Measurements from ENCODE around the gene MAEA.

Gene MAEA

DNA sequence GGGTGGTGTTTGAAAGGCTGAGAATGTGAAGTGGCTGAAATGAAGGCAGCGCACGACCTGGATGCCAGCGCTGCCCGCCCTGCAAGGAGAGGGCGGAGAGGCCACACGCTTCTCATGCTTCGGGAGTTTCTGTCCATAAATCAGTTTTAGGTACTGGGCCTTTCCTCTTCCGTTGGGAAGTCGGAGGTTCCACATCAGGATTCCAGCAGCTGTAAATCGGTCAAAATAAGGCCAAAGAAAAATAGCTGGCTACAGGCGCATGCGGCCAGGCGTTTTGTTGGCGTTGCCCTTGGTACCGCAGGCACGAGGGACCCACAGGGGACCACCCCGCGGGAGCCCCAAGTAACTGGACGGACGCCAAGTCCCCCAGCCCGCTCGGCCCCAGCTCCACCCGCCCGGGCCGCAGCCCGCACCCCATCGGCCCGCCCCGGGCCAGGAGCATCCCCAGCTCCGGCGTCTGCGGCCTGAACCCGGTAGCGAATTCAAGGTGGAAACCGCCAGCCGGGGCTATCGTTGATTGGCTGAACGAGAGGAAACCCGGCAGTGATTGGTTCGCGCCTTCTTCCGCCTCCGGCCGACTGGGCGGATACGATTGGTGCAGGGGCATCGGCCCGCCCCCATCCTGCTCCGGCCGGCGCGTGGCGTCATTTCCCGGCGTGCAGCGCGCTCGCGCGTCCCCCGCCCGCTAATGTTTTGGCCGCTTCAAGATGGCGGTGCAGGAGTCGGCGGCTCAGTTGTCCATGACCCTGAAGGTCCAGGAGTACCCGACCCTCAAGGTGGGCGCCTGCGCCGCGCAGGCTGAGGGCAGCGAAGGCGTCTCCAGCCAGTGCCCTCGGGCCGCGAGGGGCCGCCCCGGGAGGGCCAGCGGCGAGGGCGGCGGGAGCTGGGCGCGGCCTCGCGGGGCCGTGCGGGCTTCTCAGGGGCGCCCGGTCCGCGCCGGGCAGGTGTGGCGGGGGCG is at the start of gene MAEA:
MAEA (plus strand) TSS at position 685 of the 958 bp plus-strand sequence; CDS start at position 708, 23 bp downstream.
- peak; percentile 89 for DNase-seq (ENCODE audit: low read depth in 2 of 2)

DNA sequence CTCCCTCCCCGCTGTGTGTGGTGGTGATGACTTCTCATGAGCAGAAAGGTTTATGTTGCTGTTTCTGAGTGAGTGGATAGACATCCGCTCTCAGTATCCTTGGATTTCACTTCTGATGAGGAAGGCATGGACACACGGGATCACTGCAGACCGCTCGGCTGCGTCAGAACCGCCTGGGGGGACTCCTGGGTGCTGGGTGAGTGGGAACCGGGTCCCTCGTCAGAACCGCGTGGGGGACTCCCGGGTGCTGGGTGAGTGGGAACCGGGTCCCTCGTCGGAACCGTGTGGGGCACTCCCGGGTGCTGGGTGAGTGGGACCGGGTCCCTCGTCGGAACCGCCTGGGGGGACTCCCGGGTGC is 49.8 kb upstream of the MAEA start:
- DNase-seq (ENCODE audit: low read depth in 2 of 2): no peak

DNA sequence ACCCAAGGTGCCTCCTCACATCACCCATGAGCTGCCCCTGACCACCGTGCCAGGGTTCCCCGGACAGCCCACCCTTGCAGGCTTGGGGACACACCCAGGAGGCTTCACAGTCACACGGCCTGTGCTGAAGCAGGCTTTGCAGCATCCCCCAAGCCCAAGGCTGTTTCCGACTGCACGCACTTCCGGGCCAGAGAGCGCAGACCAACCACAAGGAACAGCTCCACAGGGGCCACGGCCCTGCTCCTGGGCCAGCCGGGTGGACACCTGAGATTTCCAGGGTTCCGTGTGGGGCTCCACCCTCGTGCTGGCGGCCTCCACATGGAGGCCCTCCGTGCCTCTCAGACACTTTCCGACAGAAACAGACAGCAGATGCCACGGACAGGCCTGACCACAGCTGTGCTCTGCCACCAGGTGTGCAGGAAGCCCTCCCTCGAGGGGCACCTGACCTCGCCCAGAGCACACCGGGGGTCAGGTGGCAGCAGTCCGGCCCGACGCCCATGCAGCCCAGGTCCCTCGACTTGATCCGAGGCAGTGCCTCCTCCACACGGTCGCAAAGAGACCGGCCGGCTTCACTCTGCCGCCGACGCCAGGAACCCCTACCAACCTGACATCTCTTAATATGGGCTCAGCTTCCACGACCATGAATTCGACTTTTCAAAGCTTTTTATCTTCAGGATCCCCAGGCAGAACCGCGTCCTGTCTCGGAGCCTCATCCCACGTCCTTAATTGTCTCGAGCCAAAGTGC is 48.8 kb upstream of the MAEA start:
- no peak for DNase-seq (ENCODE audit: low read depth in 2 of 2)

DNA sequence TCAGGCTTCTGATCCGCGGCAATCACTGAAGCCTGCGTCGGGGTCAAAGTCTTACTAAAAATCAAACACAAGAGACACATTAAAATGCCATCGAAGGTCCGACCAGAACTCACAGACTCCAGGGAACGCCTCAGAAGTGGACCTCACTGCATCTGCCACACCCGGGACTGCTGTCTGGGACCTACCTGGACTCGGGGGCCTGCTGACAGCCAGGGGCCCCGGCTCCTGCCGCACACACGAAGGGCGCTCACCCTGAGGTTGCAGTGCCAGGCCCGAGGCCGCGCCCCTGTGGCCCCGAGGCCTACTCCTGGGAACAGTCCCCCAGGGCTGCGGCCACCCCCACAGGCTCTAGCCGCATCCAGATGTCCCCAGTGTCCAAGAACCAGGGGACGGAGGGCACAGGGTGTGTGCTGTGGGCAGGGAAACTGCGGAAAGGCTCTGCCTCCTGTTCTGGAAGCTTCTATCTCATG is 48.2 kb upstream of the MAEA start:
- no peak for DNase-seq (ENCODE audit: low read depth in 2 of 2)

DNA sequence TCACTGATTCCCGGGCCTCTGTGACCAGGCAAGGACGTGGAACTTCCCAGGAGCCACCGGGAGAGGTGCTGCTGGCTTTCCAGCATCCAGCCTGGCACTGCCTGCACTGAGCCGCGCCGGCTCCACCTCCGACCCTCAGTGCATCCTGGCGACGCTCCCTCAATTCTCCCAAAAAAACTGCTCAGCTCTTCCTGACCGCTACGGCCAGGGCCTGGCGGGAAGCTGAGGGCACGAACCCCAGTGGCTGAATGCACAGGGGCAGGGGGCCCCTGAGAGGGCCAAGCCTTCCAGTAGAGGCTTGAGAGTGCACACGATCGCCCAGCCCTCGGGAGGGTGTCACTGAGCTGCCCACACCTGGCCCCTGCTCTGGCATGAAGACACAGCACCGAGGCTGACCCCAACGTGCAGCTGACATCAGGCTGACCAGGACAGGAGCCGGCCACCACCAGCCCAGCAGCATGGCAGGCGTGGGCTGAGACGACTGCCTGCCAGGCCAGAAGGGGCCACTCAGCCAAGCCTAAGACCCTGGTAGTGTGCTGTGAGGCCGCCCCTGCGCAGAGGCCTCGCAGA is 47.7 kb upstream of the MAEA start:
- DNase-seq (ENCODE audit: low read depth in 2 of 2): no peak

DNA sequence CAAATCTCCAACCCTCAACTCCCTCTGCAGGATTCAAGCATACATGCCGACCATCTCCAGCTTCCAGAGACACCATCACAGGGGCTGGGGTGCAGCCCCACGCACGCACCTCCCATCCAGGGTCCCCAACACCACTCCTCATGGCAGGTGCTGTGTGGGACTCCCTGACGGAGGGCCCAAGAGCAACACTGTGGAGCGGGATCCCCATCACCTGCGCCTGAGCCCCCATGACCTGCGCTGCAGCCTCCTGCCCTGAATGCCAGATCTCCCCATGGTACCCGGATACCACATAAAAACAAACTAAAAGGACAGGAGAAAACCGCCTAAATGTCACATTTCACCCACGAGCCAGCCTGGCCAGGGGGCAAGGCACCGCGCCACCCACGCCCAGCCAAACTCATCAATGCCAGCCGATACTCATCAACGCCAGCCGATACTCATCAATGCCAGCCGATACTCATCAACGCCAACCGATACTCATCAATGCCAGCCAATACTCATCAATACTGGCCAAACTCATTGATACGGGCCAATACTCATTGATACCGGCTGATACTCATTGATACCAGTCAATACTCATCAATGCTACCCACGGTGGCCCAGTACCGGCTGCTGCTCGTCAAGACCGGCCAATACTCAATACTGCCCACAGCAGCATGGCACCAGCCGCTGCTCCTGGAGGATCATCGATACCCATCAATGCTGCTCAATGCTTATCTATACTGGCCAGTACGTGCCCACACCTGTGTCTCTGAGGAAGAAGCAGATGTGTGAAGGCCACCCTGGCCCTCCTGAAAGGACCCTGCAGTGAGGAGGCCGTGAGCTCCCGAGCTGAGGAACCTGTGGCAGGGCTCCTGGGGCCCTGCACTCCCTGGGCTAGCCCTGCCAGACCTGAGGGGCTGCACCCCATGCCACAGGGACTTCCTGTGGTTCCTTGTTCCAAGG is 46.9 kb upstream of the MAEA start:
- DNase-seq (ENCODE audit: low read depth in 2 of 2): no peak

DNA sequence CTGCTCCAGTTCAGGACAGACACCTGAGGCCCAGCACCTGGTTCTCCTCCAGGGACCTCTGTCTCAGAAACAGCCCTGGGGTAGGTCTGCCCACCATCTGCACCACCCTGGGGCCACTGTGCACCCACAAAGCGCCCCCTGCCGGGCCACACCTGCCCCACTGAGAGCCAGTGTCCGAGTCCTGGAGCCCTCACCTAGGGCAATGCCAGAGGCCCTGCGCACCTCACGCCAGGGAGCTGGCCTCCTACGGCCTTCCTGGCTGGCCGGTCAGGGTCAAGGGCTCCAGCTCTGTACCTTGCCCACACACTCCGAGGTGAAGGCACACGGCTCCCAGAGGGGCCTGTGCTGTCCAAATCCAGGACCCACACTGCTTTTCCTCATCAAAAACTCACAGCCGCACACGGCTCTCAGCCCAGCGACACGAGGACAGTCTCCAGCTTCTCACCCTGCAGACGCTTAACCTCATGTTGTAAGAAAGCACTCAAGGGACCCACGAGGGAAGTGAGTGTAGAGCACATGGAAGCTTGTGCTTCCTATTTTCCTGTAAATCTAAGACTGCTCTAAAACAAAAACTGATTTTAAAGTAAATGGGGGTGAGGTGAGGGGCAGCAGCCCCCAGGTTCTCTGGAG is 46.1 kb upstream of the MAEA start:
- DNase-seq (ENCODE audit: low read depth in 2 of 2): no peak

DNA sequence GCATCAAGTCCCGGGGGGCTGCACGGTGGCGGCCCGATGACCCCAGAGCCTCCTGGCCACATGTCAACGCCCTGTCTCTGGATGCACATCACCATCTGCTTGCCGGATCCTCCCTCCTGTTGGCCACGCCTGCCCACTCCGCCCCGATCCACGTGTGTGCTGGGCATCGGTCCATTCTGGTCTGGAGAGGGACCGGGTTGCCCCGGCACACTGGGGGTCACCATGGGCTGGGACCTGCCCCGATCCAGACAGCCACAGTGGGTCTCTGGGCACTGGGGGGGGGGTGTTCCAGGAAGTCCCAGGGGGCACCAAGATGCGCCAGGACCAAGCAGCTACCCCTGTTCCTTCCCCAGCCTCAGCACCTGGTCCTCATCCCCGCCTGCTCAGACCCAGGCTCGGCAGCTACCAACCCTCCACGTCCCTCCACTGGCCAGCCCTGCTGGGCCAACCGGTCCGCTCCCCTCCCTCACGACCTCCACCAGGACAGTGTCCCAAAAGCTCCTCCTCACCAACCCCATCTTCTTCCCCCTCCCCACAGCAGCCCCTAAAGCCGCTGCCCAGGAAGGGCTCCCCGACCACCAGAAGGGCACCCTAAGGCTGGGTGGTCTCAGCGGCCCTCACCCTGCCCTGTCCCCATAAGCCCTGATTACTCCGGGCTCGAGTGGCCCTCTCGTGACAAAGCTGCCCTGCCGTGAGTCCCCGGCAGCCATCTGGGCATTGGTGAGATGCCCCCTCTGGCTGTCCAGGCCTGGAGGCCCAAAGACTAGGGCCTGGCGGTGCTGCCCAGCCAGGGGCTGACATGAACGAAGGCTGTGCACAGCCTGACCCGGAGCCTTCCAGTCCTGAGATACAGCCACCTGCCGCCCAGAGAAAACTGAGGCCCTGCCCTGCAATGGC is 45.4 kb upstream of the MAEA start:
- DNase-seq (ENCODE audit: low read depth in 2 of 2): no peak

DNA sequence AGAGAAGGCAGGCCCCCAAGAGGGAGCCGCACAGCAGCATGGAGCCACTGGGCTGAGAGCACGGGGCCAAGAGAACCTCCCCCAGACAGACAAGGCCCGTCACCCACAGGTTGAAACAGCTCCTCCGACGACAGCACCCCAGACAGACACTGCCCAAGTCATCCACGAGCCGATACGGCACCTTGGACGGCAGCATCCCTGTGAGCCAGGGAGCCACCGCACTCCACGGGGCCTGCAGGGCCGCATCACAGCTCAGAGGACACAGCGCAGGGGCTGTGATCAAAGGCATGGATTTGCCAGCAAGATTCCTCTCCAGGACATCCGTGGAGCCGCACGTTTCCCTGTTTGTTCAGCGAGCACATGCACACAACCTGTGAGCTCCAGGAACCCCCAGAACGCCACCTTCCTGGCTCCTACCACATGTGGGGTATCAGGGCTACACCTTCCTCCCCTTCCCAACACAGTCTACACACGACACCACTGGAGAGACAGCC is 44.7 kb upstream of the MAEA start:
- DNase-seq (ENCODE audit: low read depth in 2 of 2): no peak

DNA sequence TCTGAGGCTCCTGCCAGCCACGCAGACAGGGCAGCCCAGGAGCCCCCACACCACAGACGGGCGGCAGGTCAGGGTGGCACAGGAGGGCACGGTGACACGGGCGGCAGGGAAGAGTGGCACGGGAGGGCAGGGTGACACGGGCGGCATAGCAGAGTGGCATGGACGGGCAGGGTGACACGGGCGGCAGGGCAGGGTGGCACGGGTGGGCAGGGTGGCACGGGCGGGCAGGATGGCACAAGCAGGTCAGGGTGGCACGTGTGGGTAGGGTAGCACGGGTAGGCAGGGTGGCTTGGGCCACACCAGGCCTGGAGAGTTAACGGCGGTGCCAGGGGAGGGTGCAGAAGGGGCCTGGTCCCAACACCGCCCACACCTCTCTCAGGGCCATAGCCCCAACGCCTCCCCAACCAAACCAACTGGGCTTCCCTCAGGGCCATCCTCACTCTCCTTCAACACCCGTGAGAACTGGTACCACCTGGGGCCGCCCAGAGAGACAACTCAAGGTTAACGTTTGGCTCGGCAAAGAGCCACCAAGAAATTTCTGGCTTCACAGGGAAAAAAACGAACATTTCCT is 44.1 kb upstream of the MAEA start:
- DNase-seq (ENCODE audit: low read depth in 2 of 2): no peak

DNA sequence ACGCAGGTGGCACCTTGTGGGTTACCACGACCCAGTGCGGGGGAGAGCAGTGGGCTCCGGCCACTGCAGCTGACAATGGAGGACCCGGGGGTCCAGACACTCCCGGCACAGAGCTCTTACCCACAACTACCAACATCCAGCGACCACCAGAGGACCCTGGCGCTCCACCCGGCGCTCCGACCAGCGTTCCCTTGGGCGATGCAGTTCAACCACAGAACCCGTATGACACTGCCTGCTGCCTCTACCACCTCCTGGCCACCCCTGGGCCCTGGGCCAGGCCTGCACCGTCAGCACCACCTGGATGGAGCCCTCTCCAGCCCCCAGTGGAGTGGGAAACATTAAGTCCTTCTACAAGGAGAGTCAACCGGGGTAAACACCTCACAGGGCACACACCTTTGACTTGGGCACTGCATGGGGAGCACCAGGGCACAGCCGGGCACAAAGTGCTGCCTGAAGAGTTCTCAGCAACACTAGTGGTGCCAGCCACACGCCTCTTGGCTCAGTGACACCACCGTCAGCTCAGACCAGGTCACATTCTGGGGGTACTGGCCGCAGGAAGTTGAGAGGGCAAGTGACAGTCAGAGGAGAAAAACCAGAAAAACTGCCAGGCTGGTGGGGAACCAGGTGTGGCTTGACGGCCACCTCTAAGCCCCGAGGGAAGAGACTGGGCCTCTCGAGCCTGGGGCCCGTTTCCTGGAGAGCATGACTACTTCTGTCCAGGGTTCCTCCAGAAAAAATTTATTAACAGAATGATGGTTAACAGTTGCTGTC is 43.4 kb upstream of the MAEA start:
- DNase-seq (ENCODE audit: low read depth in 2 of 2): no peak

DNA sequence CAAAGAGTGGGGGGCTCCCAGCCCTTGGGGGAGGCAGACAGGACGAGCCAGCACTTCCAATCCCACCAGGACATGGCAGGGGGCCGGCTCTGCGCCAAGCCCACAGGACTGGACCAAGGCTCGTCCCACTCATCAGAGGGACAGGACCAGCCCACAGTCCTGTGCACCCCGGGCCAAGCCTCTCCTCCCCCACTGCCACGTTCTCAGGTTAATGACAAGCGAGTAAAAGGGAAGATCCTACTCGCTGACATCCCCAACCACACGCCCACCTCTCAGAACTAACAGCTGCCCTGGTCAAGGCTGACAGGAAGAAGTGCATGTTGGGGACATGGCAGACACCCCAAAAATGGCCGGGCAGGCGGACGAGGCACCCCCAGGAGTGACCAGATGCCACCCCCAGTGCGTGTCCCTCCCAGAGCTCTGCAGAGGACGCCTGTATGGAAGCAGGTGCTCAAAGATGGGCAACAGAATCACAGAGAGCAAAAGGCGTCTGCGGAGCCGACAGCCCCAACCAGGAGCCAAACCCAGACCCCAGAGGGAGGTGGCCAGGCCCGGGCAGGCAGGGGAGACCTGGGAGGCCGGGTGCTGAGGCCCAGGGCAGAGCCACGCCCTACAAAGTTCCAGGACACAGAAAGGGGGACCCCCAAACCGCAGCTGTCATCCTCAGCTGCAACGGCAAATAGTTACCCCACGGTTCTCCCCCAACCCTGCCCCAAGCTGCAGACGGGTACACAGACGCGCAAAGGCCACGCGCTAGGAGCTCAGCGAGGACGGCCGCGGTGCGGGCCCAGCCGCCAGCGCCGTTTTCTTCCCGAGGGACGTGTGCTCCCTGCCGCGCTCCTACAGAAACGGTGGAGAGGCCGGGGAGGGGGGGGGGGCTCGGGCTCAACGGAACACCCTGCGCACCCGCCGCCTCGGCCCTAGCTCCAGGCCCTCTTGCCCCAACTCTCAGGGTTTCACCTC is 42.5 kb upstream of the MAEA start:
- DNase-seq (ENCODE audit: low read depth in 2 of 2): no peak

DNA sequence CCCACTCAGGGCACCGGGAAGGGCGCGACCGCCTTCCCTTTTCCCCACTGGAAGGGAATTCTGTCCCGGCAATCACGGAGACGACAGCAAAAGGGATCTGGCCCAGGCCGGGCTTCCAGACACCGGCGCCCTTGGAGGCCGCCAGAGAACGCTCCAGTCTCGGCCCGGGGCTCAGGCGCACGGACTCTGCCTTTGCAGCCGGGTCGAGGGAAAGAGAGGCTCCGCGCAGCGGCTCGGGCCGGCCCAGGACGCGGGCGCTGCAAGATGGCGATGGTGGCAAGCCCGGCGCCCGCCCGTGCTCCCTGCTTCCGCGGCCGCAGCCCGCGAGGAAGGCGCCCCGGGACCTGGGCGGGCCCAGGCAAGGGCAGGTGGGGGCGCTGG is 41.8 kb upstream of the MAEA start:
- no peak for DNase-seq (ENCODE audit: low read depth in 2 of 2)

DNA sequence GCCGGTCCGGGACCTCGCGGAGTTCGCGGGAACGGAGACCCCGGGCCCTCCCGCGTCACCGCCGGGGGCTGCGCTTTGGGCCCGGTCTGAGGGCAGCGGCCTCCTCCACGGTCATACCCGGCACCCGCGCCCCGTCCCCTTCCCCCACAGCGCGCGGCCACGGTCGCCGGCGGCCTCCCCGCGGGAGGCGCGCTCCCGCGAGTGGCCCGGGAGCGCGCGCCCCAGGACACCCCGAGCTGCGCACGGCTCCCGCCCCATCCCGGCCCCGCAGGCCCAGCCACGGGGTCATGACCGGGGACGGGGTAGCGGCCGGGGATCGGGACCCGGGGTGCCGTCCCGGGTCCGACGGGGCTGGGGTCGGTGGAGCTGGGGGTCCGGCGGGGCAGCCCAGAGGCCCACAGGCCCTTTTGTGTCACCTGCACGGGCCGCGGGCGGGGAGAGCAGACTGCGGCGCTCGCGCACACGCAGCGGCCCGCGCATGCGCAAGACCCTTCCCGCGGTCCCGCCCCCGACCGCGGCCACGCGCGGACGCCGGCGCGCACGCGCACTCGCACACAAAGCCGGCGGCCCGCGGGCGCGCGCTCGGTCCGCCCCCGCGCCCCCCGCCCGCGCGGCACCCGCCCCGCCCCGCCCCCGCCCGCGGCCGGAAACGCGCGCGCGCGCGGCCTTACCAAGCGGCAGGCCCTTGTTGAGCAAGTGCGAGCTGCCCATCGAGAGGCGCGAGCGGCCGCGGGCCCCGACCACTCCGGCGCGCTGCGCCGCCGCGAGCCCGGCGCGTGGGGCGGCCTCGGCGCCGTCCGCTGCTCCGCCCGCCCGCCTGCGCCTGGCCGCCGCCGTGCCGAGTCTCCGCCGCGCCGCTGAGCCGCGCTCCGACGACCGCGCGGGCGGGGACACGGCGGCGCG is 41.2 kb upstream of the MAEA start, which contains the start of gene CTBP1:
CTBP1 (minus strand) TSS at position 886 of the 903 bp plus-strand sequence. CDS start 7,799 bp downstream, outside the sequence.
- peak; percentile 53 to 65 for DNase-seq (ENCODE audit: low read depth in 2 of 2)

DNA sequence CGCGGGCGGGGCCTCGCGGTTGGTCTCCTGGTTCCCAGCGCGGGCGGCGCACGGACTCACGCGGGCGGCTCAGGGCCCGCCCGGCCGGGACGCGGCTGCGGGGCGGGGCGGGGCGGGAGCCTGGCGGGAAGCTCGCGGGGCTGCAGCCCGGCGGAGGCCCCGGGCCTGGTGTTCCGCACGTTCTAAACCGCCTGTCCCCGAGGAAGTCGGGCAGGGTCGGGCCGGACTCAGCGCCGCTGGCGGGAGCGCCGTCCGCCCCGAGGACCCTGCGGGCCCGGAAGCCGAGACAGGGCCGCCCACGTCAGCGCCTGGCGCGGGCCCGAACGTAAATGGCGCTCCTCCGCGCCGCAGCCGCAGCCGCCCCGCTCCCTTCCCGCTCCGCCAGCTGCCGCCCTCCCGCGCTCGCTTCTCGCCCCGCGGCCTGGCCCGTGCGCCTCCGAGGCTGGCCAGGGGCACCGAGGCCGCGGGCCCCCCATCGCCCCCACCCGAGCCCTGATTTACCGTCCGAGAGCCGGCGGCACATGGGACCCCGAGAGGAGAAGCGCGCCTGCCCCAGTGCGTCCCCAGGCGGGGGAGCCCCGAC is 40.5 kb upstream of the MAEA start:
- peak; percentile 81 for DNase-seq (ENCODE audit: low read depth in 2 of 2)

Data from fibroblast of skin of left quadriceps (primary cell).